NCI-H1092 (cell line): ENCODE data around the gene VPS39.

Source experiments
- DNase-seq: peaks from one replicate; lab custom pipeline; 2025; lab: John Stamatoyannopoulos, UW

The VPS39 gene

DNA sequence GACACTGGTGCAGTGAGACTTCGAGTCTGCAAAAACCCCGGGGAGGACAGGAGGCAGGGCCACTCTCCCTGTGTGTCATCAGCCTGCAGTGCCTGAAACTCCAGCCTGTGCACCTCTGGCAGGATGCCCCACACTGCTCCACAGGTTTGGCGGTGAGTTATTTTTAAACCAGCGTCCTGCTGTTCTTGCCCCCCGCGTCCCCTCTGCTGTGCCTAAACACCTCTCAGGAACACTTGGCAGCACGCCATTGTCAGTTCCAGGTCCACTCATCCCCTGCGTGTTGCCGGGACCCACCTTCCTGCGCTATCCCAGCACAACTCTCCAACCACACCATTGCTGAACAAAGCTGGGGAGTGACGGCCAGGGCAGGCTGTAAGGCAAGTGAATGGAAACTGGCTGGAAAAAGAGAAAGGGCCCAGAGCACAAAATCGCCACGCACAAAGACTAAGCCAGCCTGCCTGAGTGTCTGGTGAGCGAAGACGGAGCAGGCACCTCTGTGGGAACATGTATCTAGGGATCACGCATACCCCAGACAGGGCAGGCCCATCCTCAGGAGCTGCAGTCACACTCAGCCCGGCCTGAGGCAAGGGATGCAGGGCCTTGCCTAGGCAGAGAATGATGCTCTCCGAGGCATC, 48.6 kb downstream of the VPS39 start:
- no peak for DNase-seq

DNA sequence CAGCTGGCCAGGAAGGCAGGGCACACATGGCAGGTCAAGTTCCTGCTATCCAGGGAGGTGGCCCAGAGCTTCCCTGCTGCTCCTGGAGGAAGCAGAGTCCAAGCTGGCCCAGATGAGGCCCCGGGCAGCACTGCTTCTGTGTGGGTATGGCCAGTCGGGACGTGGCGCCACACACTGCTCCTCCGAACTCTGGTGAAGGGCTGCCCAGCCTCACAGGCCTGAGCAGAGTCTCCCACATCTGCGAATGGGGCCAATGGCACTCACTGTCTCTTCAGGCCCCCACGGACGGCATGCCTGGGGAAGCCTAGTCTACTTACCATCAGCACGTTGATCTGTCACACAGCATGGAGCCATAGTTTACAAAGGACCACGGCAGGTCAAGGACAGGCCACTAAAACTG, 49.2 kb downstream of the VPS39 start:
- DNase-seq, result no peak

GRCh38 chr15:42157981-42158765, 49.9 kb downstream of the VPS39 start:
- no peak for DNase-seq

- no peak for DNase-seq
Observed at GRCh38 chr15:42157381-42157780, 50.7 kb downstream of the VPS39 start.

DNA sequence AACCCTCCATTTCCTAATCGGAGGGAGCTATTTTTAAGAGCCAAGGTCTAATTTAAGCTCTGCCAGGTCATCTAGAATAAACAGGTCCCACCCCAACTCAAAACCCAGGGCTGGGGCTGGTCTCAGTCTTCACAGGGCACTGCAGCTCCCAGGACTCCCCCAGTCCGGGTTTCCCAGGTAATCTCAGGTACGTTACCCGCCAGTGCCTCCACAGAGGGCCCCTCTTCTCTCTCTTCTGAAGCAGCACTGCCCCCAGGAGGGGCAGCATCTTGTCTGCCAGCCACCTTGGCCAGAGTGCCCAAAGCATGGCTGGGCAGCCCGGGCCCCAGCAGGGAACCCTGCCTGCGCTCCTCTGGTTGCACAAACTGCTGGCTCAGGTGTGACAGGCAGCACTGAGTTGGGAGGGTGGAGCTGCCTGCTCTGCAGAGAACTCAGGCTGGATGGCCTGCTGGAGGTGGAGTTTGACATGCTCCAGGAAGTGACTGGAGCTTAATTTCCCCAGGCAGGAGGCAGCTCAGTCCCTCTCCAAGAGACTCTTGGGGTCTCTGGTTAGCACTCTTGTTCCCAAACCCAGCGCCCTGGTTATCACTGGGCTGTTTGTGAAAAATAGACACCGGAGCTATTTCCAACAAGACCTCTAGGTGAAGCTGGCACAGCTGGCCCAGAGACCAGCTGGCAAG, 51.7 kb downstream of the VPS39 start, which contains the start of gene PLA2G4F:
Gene PLA2G4F (minus strand): TSS at position 394 of the 680 bp plus-strand sequence. CDS start 87 bp downstream, at position 307.
- DNase-seq, result no peak

GRCh38 chr15:42155546-42156242, 52.4 kb downstream of the VPS39 start:
- no peak for DNase-seq

DNA sequence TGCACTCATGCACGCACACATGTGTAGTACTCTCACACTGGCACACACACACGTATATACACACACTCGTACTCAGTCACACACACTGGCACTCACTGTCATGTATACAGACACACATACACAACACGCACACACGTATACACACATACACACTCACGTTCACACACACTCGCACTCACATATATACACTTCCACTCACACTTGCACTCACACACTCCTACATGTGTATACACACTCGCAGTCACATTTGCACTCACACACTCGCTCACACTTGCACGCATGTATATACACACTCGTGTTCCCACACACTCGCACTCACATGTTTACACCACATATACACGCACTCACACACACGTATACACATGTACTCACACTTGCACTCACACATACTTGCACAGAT, 53.1 kb downstream of the VPS39 start:
- no peak for DNase-seq

- DNase-seq, result no peak
Observed at GRCh38 chr15:42154212-42154941, 53.7 kb downstream of the VPS39 start.

GRCh38 chr15:42153874-42154211, 54.3 kb downstream of the VPS39 start:
- no peak for DNase-seq

GRCh38 chr15:42152921-42153698, 55.0 kb downstream of the VPS39 start:
- DNase-seq, result no peak

- no peak for DNase-seq
Observed at GRCh38 chr15:42152196-42152920, 55.7 kb downstream of the VPS39 start.

DNA sequence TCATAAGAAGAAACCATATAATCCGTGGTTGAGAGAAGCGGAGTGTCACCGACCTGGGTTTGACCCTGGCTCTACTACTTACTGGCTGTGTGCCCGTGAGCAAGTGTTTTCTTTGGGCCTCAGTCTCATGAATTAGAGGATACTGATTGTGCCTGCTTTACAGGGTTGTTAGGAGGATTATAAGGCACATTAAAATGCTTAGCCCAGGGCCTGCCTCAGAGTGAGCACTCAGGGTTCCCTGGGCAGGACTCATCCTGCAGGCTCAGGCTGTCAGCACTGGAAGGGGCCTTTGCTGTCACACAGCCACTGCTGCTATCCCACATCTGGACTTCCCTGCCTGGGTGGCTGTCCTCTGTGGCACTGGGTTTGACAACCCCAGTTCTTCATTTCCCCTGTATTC, 56.4 kb downstream of the VPS39 start:
- DNase-seq, result no peak

DNA sequence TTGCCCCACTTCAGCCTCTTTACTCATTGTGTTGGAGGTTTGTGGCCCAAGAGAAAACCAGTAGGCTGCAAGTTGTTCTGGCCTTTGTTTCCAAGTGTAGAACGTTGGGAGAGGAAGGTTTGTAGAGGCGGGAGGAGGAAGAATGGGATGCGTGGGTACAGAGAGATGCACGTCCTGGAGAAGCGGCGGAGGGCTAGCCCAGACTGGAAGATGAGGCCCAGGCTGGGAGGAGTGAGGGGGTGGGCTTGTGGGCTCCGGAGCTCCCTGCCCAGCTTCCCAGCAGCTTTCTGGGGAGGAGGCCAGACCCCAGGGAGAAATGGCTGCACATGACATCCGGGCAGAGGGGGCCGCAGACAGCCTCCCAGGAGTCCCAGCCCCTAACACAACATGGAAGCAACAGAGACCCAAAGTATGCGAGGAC, 57.0 kb downstream of the VPS39 start:
- DNase-seq, result no peak

GRCh38 chr15:42150219-42150970, 57.7 kb downstream of the VPS39 start:
- no peak for DNase-seq

GRCh38 chr15:42149493-42150218, 58.4 kb downstream of the VPS39 start:
- no peak for DNase-seq

DNA sequence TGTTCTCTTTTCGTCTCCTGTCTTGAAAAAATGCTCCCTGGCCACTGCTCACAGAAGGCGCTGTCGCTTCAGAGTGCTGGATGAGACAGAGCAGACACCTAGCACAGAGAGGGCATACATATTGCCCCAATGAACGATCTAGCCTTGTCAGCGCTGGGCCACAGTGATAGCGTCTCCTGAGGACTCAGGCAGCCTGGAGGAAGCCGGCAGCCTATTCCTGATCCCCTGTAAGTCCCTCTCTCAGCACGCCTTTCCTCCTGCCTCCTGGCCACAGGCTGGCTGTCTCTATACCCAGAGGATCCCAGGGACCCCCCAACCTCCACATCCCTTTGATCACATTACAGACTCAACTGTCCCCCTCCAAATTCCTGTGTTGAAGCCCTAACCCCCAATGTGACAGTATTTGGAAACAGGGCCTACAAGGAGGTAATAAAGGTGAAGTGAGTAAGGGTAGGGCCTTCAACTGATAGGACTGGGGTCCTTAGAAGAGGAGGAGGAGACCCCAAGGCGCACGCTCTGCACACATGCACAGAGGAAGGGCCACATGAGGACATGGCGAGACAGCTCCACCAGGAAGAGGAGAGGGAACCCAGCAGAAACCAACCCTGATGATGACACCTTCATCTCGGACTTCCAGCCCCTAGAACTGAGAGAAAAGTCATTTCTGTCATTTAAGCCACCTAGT, 59.2 kb downstream of the VPS39 start:
- no peak for DNase-seq

DNA sequence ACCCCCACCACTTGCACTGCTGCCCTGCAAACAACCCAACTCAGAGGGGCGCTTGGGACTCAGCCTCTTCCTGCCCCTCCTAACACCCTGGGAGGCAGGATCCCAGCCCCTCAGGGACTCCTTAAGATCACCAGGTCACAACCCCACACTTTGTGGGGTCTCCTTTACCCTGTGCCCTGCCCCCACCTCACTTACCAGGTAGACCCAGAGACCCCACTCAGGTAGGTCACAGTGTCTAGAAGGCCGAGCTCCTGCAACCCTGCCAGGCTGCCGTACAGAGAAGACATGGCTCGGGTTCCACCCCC, 60.7 kb downstream of the VPS39 start:
- no peak for DNase-seq
